Fibroblast of villous mesenchyme (primary cell): ENCODE results near the gene TMEM92. TPM values are rescaled to one million over a fixed set of nuclear protein-coding genes. Genes with fewer than 3 reads are reported as not detected.

ENCODE experiments used
- DNase-seq: peaks from one replicate; pipeline ENCODE4 v3.0.0-alpha.2; 2010; ENCODE audit warnings: low read depth
- H3K4me3 ChIP-seq: 2 replicates; pipeline ENCODE4 v1.5.1; 2011; ENCODE audit warnings: low read depth, mild to moderate bottlenecking, low read length
- total RNA-seq: library from RNA; depleted of rRNA; stranded (reverse); fragments of >200 nt; gene quantifications from 2 replicates; pipeline ENCODE4 v1.2.3, GENCODE V29; 2012
- TF ChIP-seq, protein P1 (sequence below): IDR thresholded peaks from 2 replicates; pipeline ENCODE4 v1.5.1; 2012; ENCODE audit warnings: low read depth, mild to moderate bottlenecking, low read length; ENCODE audit not compliant: insufficient read depth

The TMEM92 gene
- total RNA-seq, 1 donor: not detected

GRCh38 chr17:50289278-50289677 is 15.0 kb downstream of the TMEM92 start:
- TF ChIP-seq, protein P1, sequence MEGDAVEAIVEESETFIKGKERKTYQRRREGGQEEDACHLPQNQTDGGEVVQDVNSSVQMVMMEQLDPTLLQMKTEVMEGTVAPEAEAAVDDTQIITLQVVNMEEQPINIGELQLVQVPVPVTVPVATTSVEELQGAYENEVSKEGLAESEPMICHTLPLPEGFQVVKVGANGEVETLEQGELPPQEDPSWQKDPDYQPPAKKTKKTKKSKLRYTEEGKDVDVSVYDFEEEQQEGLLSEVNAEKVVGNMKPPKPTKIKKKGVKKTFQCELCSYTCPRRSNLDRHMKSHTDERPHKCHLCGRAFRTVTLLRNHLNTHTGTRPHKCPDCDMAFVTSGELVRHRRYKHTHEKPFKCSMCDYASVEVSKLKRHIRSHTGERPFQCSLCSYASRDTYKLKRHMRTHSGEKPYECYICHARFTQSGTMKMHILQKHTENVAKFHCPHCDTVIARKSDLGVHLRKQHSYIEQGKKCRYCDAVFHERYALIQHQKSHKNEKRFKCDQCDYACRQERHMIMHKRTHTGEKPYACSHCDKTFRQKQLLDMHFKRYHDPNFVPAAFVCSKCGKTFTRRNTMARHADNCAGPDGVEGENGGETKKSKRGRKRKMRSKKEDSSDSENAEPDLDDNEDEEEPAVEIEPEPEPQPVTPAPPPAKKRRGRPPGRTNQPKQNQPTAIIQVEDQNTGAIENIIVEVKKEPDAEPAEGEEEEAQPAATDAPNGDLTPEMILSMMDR: no peak
- peak overlapping the region; percentile 32 for H3K4me3 ChIP-seq
- DNase-seq: peak; percentile 83

DNA sequence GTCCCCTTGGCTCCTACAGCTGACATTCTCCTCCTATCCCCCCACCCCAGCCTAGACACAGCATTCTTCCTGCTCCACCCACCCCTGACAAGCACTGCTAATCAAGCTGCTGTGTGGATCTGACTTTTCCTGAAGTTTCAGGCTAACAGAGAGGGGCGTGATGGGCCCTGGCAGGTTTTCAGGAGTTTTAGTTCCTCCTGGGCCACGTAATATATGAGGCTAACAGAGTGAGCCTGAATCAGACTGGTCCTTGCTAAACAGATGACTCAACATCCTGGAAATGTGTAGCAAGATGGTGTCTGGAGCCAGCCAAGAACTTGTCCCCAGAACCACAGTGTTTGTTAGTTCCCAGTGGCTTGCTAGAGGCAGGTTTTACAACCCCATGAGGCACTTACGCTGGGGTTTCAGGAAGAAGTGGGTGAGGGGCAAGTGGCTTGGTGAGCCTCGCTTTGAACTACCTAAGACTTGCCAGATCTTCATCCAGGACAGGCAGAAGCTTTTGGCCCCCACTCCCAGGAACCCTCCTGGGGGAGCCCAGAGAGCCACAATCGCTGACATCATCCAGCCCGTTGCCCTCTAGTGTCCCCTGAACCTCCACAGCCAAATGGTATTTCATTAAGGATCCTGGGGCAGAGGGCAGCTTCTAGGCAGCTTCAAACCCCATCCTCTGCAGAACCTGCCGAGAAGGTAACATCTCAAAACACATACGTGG is 15.9 kb downstream of the TMEM92 start:
- TF ChIP-seq, protein P1: no peak

DNA sequence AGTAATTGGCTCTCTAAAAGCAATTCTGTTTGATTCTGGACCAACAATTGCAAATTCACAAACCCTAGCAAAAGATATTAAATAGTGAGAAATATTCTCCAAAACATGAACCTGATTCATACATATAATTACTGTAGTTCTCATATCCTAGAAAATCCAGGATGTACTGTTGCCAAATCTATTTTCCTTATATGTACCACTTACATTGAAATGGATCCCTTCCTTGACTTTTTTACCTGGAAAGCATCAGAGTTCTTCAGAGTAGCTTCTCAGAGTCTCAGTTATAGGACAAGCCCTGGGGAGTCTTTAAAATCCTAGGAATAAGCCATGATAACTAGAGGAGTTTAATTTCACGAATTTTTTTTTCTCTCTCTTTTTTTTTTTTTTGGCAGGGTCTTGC is 16.7 kb downstream of the TMEM92 start:
- DNase-seq: no peak
- H3K4me3 ChIP-seq: no peak overlapping the region
- TF ChIP-seq, protein P1: no peak

More for the DNA sequence above, 15.9 kb downstream of the TMEM92 start:
- H3K4me3 ChIP-seq: peak overlapping the region; percentile 32
- peak; percentile 99 for DNase-seq

DNA sequence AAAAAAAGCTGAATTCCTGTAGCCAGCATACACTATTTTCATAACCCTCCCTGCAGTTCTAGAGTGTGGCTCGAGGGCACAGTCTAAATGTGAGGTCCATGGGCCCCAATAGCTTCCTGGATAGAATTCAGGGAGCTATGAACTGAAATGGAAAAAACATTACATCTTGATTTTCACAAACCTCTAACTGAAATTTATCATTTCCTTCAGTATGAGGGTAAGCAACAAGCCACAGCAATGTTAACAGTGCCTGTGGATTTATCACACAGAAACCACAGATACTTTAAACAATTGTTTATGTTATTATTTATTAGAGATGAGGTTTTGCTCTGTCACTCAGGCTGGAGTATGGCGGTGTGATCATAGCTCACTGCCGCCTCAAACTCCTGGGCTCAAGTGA is 18.2 kb downstream of the TMEM92 start:
- DNase-seq: peak; percentile 86

GRCh38 chr17:50295021-50295420 is 20.8 kb downstream of the TMEM92 start:
- TF ChIP-seq, protein P1: no peak
- H3K4me3 ChIP-seq: no peak overlapping the region
- no peak for DNase-seq

More for the DNA sequence above, 18.2 kb downstream of the TMEM92 start:
- no peak overlapping the region for H3K4me3 ChIP-seq
- TF ChIP-seq, protein P1: no peak

DNA sequence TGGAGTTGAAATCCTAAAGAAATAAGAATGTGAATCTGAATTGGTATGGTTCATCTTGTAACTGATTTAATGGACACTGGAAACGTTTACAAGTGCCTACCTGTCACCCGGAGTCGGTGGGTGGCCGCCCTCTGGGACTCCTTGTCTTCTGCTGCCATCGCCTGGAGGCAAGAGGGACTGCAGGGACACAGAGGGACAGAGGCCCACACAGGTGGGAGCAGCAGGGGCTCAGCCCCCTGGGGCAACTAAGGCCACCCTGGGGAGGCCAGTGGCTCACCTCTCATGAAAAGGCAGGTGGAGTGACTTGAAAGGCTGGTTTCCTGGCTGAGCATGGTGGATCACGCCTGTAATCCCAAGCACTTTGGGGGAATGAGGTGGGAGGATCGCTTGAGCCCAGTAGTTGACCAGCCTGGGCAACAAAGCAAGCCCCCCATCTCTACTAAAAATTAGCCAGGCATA is 23.2 kb downstream of the TMEM92 start:
- DNase-seq: peak; percentile 73
- TF ChIP-seq, protein P1: peak; percentile 62
- H3K4me3 ChIP-seq: no peak overlapping the region

DNA sequence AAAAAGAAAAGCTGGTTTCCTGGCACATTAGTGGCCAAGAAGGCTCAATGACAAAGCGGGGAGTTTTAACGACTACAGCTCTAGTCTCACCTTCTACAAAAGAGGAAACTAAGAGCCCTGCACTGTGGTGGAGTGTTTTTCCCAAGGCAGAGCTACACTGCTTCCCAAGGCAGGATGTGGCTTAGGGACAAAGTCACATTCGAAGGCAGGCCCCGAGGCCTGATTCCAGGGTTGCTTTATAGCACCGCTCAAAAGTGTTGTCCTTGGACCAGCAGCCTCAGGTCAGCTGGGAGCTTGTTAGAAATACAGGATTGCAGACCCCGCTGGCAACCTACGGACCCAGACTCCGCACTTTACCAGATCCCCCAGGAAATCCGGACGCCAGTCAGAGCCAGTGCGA is 23.8 kb downstream of the TMEM92 start:
- DNase-seq: no peak
- H3K4me3 ChIP-seq: no peak overlapping the region
- TF ChIP-seq, protein P1: no peak
